ENCODE measurements around the gene BTLA.
"Not testable (repeated sequence)": the region's sequence is repeated elsewhere in the genome, so short reads cannot be mapped to it uniquely, and the experiment has no call there.

The BTLA gene

DNA sequence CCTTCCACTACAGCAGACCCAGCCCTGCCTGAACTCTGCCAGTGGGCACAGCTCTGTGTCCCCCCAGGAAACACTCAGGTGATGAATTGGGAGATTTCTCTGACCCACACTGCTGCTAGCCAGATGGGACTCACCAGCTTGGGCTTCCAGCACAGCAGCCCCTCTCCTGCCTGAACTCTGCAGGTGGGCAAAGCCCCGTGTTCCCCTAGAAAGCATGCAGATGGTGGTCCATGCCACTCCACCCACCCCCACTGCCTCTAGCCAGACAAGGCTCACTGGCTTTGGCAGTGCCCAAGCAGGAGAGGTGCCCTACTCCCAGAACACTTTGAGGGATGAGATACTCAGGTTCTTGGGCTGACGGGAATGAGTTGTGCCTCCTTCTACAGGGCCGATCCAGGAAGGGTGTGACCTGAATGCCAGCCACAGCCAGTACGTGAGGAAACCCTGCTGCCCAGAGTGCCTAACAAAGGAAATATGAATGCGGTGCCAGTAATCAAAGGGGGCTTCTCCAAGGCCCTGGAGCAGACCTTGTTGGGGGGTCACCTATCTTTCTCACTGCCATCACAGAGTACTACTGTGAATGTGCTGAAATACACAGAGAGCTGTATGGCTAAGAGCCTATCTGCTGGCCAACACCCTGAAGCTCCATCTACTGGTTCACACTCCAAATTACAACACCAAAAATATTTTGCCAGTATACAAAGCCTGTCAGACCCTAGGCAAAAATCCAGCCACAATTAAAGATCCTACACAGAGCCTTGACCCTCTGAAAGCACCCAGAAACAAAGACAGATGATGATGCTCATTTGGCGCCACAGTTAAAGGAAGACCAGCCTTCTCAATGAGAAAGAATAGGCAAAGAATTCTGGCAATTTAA, 61.9 kb downstream of the BTLA start:
- DNase-seq, result peak; percentile 68

DNA sequence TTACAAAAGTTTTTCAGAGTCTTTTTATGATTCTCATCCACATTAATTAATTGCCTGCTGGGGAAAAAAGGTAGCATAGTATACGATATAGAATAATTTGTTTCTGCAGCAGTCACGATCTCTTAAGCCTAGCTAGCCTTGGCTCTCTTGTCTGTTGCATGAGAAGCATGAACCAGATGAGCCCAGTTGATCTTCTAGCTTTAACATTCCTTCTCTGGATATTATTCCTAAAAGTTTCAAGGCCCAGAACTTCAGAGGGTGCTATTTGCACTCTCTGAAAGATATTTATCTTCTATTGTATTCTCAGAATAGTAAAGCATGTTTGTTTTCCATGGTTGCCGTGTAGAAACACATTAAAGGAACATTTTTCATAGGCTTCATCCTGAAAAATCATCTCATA, 69.3 kb downstream of the BTLA start:
- DNase-seq, result no peak

DNA sequence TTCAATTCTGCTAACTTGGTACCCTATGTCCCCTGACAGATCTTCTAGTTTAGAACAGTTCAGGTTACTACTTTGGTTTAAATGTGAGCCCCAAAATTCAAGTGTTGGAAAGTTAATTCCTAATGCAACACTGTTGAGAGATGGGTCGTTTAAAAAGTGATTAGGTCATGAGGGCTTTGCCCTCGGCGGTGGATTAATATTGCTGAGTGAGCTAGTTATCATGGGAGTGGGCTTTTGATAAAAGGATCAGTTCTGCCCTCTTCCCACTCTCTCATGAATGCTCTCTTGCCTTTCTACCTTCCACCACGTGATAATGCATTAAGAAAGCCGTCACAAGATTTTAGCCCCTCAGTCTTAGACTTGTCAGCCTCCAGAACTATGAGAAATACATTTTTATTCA, 72.1 kb downstream of the BTLA start:
- DNase-seq, result no peak

DNA sequence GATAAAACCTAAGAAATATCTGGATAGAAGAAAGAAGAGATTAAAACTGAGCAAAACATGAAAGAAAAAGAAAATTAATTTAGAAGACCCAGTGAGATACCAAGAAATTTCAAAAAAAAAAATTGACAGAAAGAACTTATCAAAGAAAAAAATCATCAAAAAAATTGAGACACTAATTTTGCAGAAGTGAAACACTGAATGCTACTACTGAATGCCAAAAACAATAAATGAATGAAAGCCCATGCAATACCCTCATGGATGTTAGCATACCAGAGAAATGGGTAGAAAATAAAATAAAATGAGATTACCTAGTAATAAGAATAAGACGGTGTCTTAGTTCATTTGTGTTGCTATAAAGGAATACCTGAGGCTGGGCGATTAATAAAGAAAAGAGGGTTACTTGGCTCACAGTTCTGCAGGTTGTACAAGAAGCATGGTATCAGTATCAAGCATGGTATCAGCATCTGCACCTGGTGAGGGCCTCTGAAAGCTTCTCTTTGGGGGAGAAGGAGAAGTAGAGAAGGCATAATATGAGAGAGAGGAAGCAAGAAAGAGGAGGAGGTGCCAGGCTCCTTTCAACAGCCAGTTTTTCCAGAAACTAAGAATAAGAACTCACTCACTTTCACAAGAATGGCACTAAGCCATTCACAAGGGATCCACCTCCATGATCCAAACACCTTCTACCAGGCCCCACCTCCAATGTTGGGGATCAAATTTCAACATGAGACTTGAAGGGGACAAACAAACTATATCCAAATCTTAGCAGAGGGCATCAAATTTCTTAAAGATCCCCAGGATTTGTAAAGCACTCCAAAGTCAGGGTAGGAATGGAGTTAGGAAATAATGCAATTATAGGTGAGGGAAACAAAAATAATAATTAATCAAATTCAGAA, 73.2 kb downstream of the BTLA start:
- peak; percentile 11 for DNase-seq

DNA sequence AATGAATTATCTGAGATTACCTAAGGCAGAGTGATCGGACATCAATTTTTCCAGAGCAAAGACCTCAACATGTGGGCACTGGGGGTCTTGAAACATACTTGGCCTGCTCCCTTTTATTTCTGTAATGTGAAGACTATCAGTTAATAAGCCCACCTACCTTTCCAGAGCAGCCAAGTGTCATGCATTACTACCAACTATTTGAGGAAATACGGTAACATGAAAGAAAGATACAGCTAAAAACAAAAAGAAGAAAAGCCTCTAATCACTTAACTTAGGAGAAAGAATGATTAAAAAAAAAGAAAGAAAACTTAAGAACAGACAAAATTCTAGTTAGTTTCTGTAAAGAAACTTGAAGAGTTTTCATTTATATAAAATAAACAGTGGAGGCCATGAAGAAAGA, 73.9 kb downstream of the BTLA start:
- no peak for DNase-seq

DNA sequence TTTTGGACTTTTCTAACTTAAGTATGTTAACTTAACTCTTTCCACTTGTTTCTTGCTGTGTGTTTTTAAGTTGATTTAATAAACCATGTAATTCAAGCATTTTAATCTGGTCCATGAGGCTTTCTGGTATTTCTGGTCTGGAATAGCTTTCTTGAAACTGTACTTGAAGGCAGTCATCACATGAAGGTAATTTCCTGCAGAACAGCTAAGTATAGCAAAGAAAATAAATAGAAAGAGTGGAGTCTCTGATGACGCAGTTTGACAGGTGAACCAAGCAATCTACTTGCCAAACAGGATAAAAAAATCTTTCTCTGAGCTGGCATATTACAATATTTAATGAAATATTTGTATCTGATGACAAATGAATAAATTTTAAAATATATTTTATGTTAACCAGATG, 74.9 kb downstream of the BTLA start:
- DNase-seq, result no peak

DNA sequence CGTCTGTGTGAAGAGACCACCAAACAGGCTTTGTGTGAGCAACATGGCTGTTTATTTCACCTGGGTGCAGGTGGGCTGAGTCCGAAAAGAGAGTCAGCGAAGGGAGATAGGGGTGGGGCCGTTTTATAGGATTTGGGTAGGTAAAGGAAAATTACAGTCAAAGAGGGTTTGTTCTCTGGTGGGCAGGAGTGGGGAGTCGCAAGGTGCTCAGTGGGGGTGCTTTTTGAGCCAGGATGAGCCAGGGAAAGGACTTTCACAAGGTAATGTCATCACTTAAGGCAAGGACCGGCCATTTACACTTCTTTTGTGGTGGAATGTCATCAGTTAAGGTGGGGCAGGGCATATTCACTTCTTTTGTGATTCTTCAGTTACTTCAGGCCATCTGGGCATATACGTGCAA, 76.4 kb downstream of the BTLA start:
- DNase-seq, result not testable (repeated sequence)

DNA sequence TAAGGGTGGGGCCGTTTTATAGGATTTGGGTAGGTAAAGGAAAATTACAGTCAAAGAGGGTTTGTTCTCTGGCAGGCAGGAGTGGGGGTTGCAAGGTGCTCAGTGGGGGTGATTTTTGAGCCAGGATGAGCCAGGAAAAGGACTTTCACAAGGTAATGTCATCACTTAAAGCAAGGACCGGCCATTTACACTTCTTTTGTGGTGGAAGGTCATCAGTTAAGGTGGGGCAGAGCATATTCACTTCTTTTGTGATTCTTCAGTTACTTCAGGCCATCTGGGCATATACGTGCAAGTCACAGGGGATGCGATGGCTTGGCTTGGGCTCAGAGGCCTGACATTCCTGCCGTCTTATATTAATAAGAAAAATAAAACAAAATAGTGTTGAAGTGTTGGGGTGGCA, 80.7 kb downstream of the BTLA start:
- not testable (repeated sequence) for DNase-seq

DNA sequence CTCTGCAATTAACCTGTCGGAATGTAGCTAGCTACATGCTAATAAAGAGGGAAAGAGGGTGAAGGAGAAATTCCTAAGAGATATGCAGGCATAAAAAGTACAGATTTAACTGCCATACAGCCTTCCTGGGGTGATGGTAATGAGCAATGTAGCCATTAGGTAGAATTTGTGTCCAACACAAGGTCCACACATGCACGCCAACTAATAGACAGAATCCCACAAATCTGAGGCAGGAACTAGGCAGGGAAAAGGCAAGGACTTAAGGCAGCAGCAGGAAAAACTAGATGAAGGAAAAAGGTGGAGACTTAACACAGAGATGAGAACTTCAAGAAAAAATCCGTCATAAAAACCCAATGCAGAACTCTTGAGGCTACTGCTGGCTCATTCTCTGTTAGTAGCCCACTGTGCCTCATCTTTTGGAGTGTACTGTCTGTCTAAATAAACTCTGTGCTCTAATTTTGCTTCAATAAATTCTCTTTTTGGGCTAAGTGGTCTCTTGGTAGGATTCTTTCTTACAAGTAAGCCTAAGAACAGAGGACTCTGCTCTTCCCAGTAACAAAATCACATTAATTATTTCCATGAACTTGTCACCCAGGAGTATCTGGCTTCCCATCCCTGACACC, 81.5 kb downstream of the BTLA start:
- DNase-seq, result no peak

DNA sequence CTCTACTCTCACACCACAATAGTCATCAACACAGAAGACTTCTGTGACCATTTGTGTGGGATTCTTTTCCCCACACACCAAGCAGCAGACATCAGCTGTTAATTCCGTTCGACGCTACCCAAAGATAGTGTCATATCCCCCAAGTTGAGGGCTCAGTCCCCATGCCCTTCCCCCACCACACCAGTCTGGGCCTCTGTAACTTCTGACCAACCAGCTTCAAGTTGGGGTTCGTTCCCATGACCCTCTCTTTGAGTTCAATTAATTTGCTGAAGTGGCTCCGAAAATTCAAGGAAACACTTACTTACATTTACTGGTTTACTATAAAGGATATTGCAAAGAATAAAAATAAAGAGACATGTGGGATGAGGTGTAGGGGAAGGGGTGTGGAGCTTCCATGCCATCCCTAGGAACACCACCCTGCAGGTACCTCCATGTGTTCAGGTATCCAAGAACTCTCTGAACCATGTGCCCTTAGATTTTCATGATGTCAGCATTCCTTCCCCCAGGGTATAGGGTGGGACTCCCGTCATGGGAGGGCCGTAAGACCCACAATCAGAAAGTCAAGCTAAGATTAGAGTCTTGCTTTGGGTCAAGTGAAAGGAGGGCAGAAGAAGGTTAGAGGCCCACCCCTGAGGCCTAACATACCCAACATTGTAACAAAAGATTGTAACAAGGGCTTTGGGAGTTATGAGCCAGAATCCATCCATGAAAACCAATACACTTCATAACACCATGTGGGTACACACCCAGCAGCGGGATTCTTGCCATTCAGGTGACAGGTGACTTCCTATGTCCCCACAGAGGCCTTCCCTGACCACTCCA, 82.7 kb downstream of the BTLA start:
- DNase-seq, result no peak

DNA sequence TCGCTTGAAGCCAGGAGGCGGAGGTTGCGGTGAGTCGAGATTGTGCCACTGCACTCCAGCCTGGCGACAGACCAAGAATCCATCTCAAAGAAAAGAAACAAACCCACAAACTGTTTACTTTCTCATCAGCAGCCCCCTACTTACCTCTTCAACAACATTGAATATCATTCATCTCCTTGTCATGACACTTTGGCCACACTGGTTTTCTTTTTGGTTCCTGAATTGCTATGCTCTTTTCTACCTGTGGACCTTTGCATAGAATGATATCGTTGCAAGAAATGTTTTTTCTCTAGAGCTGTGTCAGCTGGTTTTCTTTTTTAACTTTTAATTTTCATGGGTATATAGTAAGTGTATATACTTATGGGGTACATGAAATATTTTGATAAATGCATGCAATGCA, 83.9 kb downstream of the BTLA start:
- DNase-seq, result no peak
